GM18870 (cell line): Measurements from ENCODE around the gene NOMO2.
"Not testable (repeated sequence)": the region's sequence is repeated elsewhere in the genome, so short reads cannot be mapped to it uniquely, and the experiment has no call there.

ENCODE experiments used
- ATAC-seq: cut with Tn5 transposase; IDR thresholded peaks from one replicate; pipeline ENCODE4 v1.9.1; 2021; ENCODE audit warnings: moderate library complexity; ENCODE audit not compliant: unreplicated experiment

NOMO2 gene

GRCh38 chr16:18521445-18522181 is 40.3 kb downstream of the NOMO2 start:
- not testable (repeated sequence) for ATAC-seq

GRCh38 chr16:18518536-18519283 is 43.2 kb downstream of the NOMO2 start:
- ATAC-seq = not testable (repeated sequence)

GRCh38 chr16:18498430-18498829 is 63.5 kb downstream of the NOMO2 start:
- not testable (repeated sequence) for ATAC-seq

GRCh38 chr16:18497032-18497431 is 64.9 kb downstream of the NOMO2 start:
- not testable (repeated sequence) for ATAC-seq

GRCh38 chr16:18492118-18492897 is 69.6 kb downstream of the NOMO2 start:
- not testable (repeated sequence) for ATAC-seq

- not testable (repeated sequence) for ATAC-seq
Measured at GRCh38 chr16:18436025-18436424, 125.9 kb downstream of the NOMO2 start.

- not testable (repeated sequence) for ATAC-seq
Measured at GRCh38 chr16:18415827-18416226, 146.1 kb downstream of the NOMO2 start.

- not testable (repeated sequence) for ATAC-seq
Measured at GRCh38 chr16:18409532-18410293, 152.2 kb downstream of the NOMO2 start.

GRCh38 chr16:18401851-18402657 is 159.8 kb downstream of the NOMO2 start:
- not testable (repeated sequence) for ATAC-seq

GRCh38 chr16:18401159-18401558 is 160.7 kb downstream of the NOMO2 start:
- not testable (repeated sequence) for ATAC-seq

GRCh38 chr16:18394363-18394762 is 167.5 kb downstream of the NOMO2 start:
- not testable (repeated sequence) for ATAC-seq

- ATAC-seq = not testable (repeated sequence)
Measured at GRCh38 chr16:18387767-18388166, 174.1 kb downstream of the NOMO2 start.

GRCh38 chr16:18386517-18386916 is 175.4 kb downstream of the NOMO2 start:
- not testable (repeated sequence) for ATAC-seq

GRCh38 chr16:18385285-18385684 is 176.6 kb downstream of the NOMO2 start:
- ATAC-seq = not testable (repeated sequence)

GRCh38 chr16:18384869-18385268 is 177.0 kb downstream of the NOMO2 start:
- not testable (repeated sequence) for ATAC-seq

- ATAC-seq = not testable (repeated sequence)
Measured at GRCh38 chr16:18384098-18384636, 177.7 kb downstream of the NOMO2 start.

- ATAC-seq = not testable (repeated sequence)
Measured at GRCh38 chr16:18382696-18383095, 179.2 kb downstream of the NOMO2 start.
